SK-N-SH treated with all-trans-retinoic acid at 6 μM for 48 hours (cell line): Measurements from ENCODE around the gene C3orf49.

Experiments
- ARNTL ChIP-seq: fragments of 450-650 bp; formaldehyde crosslinking; IDR thresholded peaks from 2 replicates; pipeline ENCODE4 v1.5.0; 2020; ENCODE audit warnings: low read depth, mild to moderate bottlenecking, moderate library complexity, borderline replicate concordance
- CSDC2 ChIP-seq: fragments of 250-450 bp; sonication (Bioruptor Pico); IDR thresholded peaks from 2 replicates; pipeline ENCODE4 v1.5.0; 2020; ENCODE audit warnings: mild to moderate bottlenecking, moderate library complexity
- CSRNP3 ChIP-seq: fragments of 250-450 bp; sonication (Bioruptor Pico); IDR thresholded peaks from 2 replicates; pipeline ENCODE4 v1.5.1; 2021; ENCODE audit warnings: mild to moderate bottlenecking, moderate library complexity
- GLIS3 ChIP-seq: fragments of 250-450 bp; sonication (Bioruptor Pico); IDR thresholded peaks from 2 replicates; pipeline ENCODE4 v1.5.0; 2020; ENCODE audit warnings: mild to moderate bottlenecking, moderate library complexity
- PATZ1 ChIP-seq: fragments of 250-450 bp; sonication (Bioruptor Pico); IDR thresholded peaks from 2 replicates; pipeline ENCODE4 v1.8.0; 2020; ENCODE audit warnings: mild to moderate bottlenecking, moderate library complexity, borderline replicate concordance
- POU6F1 ChIP-seq: fragments of 250-450 bp; sonication (Bioruptor Pico); IDR thresholded peaks from 2 replicates; pipeline ENCODE4 v1.8.0; 2021; ENCODE audit warnings: low read depth, mild to moderate bottlenecking, moderate library complexity, borderline replicate concordance
- PPARA ChIP-seq: fragments of 250-450 bp; sonication (Bioruptor Pico); IDR thresholded peaks from 2 replicates; pipeline ENCODE4 v1.5.0; 2020; ENCODE audit warnings: mild to moderate bottlenecking, borderline replicate concordance
- RARB ChIP-seq: fragments of 250-450 bp; sonication (Bioruptor Pico); IDR thresholded peaks from 2 replicates; pipeline ENCODE4 v1.8.0; 2021; ENCODE audit warnings: mild to moderate bottlenecking, moderate library complexity
- SNAI2 ChIP-seq: fragments of 250-450 bp; sonication (Bioruptor Pico); IDR thresholded peaks from 2 replicates; pipeline ENCODE4 v1.5.0; 2020; ENCODE audit warnings: mild to moderate bottlenecking, moderate library complexity
- TOX ChIP-seq: fragments of 250-450 bp; sonication (Bioruptor Pico); IDR thresholded peaks from 2 replicates; pipeline ENCODE4 v1.8.0; 2021; ENCODE audit warnings: mild to moderate bottlenecking, moderate library complexity, borderline replicate concordance
- TSHZ2 ChIP-seq: fragments of 250-450 bp; sonication (Bioruptor Pico); IDR thresholded peaks from 2 replicates; pipeline ENCODE4 v1.5.0; 2020; ENCODE audit warnings: mild to moderate bottlenecking, moderate library complexity
- ZC3H10 ChIP-seq: fragments of 250-450 bp; sonication (Bioruptor Pico); IDR thresholded peaks from 2 replicates; pipeline ENCODE4 v1.5.1; 2021; ENCODE audit warnings: mild to moderate bottlenecking, moderate library complexity
- ZFP3 ChIP-seq: fragments of 250-450 bp; sonication (Bioruptor Pico); IDR thresholded peaks from 2 replicates; pipeline ENCODE4 v1.5.0; 2020; ENCODE audit warnings: mild to moderate bottlenecking, moderate library complexity
- ZFP30 ChIP-seq: fragments of 450-650 bp; formaldehyde crosslinking; IDR thresholded peaks from 2 replicates; pipeline ENCODE4 v1.5.0; 2022; ENCODE audit warnings: mild to moderate bottlenecking, moderate library complexity

- no peak for TF ChIP-seq RARB (CRISPR knock-in tag)
- TF ChIP-seq PPARA (CRISPR knock-in tag), result no peak
- TF ChIP-seq POU6F1 (CRISPR knock-in tag), result no peak
- no peak for TF ChIP-seq ARNTL (CRISPR knock-in tag)
- no peak for TF ChIP-seq ZC3H10 (CRISPR knock-in tag)
- no peak for TF ChIP-seq PATZ1 (CRISPR knock-in tag)
- no peak for TF ChIP-seq SNAI2 (CRISPR knock-in tag)
- TF ChIP-seq CSDC2 (CRISPR knock-in tag), result no peak
- no peak for TF ChIP-seq CSRNP3
- no peak for TF ChIP-seq TOX (CRISPR knock-in tag)
- TF ChIP-seq GLIS3 (CRISPR knock-in tag), result no peak
- TF ChIP-seq ZFP30 (CRISPR knock-in tag), result no peak
- no peak for TF ChIP-seq TSHZ2 (CRISPR knock-in tag)
- TF ChIP-seq ZFP3 (CRISPR knock-in tag), result no peak
Measured at GRCh38 chr3:63895422-63896189, 76.5 kb downstream of the C3orf49 start.
